NOMO-1 treated with DMSO at 0.1 percent for 48 hours (cell line): ENCODE data around the gene PCDHGB6.
"Not testable (repeated sequence)": the region's sequence is repeated elsewhere in the genome, so short reads cannot be mapped to it uniquely, and the experiment has no call there.

Source experiments
- DNase-seq: peaks from one replicate; lab custom pipeline; 2025; ENCODE audit not compliant: unreplicated experiment; lab: John Stamatoyannopoulos, UW

Gene PCDHGB6

GRCh38 chr5:141417494-141418172 lies 9.8 kb downstream of the PCDHGB6 start, which contains the start of gene PCDHGB7:
Gene PCDHGB7, plus strand, starts transcription at chr5:141417677. Its CDS starts 183 bp downstream, at chr5:141417860.
- peak; percentile 58 for DNase-seq

- DNase-seq, result no peak
Observed at GRCh38 chr5:141419074-141419880, 11.5 kb downstream of the PCDHGB6 start.

GRCh38 chr5:141420855-141421488 lies 13.2 kb downstream of the PCDHGB6 start, which contains the start of gene PCDHGA11:
Gene PCDHGA11, plus strand, starts transcription at chr5:141421051. Its CDS starts 177 bp downstream, at chr5:141421228.
- DNase-seq, result peak; percentile 52

GRCh38 chr5:141421489-141421855 lies 13.7 kb downstream of the PCDHGB6 start:
- DNase-seq, result no peak

- DNase-seq, result no peak
Observed at GRCh38 chr5:141422742-141423291, 15.0 kb downstream of the PCDHGB6 start.

- DNase-seq, result no peak
Observed at GRCh38 chr5:141427783-141428426, 20.1 kb downstream of the PCDHGB6 start.

DNA sequence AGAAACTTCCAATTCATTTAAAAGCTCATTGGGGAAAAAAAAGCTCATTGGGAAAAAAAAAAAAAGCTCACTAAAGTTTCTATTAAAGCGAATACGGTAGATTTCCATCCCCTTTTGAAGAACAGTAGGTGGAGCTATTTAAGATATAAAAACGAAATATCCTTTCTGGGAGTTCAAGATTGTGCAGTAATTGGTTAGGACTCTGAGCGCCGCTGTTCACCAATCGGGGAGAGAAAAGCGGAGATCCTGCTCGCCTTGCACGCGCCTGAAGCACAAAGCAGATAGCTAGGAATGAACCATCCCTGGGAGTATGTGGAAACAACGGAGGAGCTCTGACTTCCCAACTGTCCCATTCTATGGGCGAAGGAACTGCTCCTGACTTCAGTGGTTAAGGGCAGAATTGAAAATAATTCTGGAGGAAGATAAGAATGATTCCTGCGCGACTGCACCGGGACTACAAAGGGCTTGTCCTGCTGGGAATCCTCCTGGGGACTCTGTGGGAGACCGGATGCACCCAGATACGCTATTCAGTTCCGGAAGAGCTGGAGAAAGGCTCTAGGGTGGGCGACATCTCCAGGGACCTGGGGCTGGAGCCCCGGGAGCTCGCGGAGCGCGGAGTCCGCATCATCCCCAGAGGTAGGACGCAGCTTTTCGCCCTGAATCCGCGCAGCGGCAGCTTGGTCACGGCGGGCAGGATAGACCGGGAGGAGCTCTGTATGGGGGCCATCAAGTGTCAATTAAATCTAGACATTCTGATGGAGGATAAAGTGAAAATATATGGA lies 22.7 kb downstream of the PCDHGB6 start, which contains the start of gene PCDHGA12:
Gene PCDHGA12 (plus strand): TSS at position 176 of the 782 bp plus-strand sequence. CDS start 253 bp downstream, at position 429.
- DNase-seq, result peak; percentile 52

- DNase-seq, result no peak
Observed at GRCh38 chr5:141431286-141431685, 23.5 kb downstream of the PCDHGB6 start.

DNA sequence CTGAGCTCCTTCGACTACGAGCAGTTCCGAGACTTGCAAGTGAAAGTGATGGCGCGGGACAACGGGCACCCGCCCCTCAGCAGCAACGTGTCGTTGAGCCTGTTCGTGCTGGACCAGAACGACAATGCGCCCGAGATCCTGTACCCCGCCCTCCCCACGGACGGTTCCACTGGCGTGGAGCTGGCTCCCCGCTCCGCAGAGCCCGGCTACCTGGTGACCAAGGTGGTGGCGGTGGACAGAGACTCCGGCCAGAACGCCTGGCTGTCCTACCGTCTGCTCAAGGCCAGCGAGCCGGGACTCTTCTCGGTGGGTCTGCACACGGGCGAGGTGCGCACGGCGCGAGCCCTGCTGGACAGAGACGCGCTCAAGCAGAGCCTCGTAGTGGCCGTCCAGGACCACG lies 24.5 kb downstream of the PCDHGB6 start:
- DNase-seq, result not testable (repeated sequence)

DNA sequence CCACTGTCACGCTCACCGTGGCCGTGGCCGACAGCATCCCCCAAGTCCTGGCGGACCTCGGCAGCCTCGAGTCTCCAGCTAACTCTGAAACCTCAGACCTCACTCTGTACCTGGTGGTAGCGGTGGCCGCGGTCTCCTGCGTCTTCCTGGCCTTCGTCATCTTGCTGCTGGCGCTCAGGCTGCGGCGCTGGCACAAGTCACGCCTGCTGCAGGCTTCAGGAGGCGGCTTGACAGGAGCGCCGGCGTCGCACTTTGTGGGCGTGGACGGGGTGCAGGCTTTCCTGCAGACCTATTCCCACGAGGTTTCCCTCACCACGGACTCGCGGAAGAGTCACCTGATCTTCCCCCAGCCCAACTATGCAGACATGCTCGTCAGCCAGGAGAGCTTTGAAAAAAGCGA lies 24.9 kb downstream of the PCDHGB6 start:
- not testable (repeated sequence) for DNase-seq

DNA sequence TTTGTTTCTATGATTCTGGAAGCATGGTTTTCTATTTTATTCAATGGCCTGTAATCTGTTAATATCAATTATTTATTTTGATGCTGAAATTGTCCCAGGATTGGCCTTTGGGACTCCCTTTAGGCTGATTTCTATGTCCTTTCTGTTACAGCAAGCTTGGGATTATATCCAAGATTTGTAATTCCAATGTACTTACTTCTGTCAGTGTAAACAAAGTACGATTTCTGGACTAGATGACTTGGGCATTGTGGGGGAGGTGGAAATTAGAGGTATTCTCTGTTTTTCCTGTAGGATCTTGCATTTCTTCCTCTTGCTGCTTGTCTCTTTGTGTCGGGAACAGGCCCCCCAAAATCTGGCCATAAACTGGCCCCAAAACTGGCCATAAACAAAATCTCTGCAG lies 26.2 kb downstream of the PCDHGB6 start:
- no peak for DNase-seq

GRCh38 chr5:141437221-141437620 lies 29.4 kb downstream of the PCDHGB6 start:
- no peak for DNase-seq

- DNase-seq, result no peak
Observed at GRCh38 chr5:141439411-141440141, 31.8 kb downstream of the PCDHGB6 start.

- DNase-seq, result no peak
Observed at GRCh38 chr5:141440341-141440740, 32.5 kb downstream of the PCDHGB6 start.

- DNase-seq, result no peak
Observed at GRCh38 chr5:141441571-141442170, 33.9 kb downstream of the PCDHGB6 start.
